CD4-positive, alpha-beta T cell treated with Interleukin-2 at 100 ng/mL for 4 hours (primary cell): ENCODE results near the gene LDB1.

Source experiments
- DNase-seq: peaks from one replicate; pipeline ENCODE4 v3.0.0-alpha.2; 2020; ENCODE audit warnings: low spot score

The LDB1 gene

DNA sequence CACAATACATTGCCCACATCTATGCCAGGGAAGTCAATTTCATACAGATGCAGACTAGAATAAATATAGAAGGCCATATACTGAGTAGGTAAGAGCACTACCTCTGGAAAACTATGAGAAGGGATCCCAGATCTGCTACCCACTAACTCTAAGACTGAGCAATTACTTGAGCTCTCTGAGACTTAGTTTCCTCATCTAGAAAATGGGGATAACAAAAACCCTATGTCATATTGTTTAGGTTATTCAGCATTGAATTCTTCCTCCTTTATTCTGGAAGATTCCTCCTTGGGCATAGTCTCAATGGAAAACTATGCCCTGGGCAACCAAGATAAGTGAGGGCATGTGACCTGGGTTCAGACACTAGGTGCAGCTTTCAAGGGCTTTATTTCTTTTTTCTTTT is 60.2 kb downstream of the LDB1 start:
- no peak for DNase-seq
